NCI-H345 treated with DMSO at 0.1 percent for 48 hours (cell line): ENCODE data around the gene MRPL21.
A peak's percentile ranks its signal among the peaks of the same experiment; 100 is the strongest.
"Not testable (repeated sequence)": the region's sequence is repeated elsewhere in the genome, so short reads cannot be mapped to it uniquely, and the experiment has no call there.

Source experiments
- DNase-seq: peaks from one replicate; lab custom pipeline; 2025; ENCODE audit not compliant: unreplicated experiment; lab: John Stamatoyannopoulos, UW

The MRPL21 gene

DNA sequence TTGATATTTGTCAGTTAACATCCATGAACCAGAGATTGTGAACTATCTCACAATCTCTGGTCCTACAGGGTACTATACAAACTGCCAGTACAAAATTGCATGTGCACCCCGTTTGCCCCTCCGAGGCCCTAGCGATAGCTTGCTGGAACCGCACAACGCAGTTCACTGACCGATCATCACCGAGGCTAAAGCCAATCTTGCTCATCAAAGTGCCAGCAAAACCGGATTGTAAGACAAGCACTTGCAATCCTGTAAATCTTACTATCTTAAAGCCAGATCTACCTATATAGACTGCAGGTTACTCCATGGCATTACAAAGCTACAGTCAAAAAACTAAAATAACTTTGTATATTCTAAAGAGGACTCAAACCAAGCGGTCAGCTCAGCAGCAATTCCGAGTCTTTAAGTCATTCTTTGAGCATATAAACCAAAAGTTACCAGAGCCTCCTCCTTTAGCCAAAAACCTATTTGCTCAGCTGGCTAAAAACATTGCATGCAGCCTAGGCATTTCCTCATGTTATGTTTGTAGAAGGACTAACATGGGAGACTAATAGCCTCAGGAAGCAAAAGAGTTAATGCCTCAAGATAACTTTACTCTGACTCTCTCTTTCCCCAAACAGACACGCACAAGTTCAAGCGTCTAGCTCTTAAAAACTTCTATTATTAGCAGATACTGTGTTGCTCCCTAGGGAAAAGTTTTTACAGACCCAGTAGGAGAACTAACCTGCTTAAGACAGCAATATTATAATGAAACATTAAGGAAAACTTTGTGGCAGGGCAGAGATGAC is 31.2 kb downstream of the MRPL21 start:
- no peak for DNase-seq

DNA sequence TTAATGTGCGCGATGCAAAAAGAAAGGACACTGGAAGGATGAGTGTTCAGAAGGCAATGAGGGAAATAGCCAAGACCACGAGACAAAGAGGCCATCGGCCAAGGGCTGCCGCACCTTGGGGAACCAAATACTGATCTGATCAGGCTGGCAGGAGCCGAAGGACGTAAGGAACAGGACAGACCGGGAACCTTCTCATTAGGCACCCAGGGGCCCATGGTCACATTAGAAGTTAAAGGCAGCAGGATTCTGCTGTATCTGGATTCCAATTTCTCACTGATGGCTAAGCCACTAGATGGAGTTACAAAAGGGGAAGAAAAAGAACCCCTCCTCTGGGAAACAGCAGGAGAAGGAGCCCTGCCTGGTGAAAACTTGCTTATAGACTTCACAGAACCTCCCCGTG is 33.2 kb downstream of the MRPL21 start:
- no peak for DNase-seq

DNA sequence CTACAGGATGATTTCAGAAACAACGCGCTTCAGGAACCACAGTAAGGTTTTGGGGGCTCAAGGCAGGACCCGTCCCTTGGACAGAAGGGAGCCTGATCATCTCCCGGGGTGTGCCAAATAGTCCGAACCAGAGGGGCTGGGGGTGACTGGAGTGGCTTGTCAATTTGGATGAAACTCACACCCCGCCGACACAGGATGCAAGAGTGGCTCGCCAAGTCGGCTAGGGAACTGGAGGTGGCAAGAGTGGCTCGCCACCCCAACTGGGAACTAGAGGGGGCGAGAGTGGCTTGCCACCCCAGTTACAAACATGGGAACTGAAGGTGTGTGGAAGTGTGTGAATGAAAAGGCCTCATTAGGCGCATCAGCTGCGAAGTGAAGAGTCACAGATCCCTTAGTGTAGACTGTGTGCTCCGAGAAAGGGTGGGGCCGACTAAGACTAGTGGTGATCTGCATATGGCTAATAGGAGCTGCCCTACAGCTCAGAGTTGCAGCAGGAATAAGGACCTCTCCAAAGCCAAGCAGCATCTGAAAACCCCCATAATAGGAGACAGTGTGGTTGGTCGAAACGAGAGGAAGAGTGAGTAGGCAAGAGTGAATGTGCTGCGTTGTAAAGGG is 35.3 kb downstream of the MRPL21 start:
- DNase-seq = no peak

DNA sequence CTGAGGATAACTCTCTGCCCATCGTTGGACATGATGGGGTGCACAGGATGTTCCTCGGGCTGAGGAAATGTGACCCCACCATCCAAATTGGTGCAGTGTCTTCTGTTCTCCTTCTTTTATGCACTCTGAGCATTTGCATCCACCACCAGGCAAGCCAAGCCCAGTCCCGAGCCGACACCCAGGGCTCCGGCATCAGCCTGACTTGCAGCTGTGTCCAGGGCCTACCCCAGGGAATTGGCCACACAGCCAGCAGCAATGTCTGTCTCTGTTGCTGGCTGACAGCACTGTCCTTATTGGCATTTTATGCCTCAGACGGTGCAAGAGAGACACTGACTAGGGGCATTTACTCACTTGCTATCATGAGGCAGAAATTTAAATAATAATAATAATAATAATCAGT is 36.6 kb downstream of the MRPL21 start:
- DNase-seq = no peak

DNA sequence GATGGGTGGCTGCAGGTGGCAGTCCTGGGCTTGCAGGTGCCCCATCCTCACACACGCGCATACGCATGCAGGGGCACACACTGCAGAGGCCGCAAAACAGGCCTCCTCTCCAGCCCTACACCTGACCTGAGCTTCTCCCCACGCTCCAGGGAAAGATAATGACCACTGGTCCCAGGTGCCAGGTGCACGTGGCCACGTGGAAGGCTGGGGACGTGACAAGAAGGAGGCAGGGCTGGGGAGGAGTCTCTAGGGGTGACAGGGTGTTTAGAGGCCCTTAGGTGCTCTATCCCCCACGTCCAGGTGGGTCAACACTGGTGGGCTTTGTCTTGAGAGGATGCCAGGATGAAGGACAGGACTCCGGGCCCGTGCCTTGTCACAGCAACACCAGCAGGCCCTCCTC is 38.4 kb downstream of the MRPL21 start:
- no peak for DNase-seq

DNA sequence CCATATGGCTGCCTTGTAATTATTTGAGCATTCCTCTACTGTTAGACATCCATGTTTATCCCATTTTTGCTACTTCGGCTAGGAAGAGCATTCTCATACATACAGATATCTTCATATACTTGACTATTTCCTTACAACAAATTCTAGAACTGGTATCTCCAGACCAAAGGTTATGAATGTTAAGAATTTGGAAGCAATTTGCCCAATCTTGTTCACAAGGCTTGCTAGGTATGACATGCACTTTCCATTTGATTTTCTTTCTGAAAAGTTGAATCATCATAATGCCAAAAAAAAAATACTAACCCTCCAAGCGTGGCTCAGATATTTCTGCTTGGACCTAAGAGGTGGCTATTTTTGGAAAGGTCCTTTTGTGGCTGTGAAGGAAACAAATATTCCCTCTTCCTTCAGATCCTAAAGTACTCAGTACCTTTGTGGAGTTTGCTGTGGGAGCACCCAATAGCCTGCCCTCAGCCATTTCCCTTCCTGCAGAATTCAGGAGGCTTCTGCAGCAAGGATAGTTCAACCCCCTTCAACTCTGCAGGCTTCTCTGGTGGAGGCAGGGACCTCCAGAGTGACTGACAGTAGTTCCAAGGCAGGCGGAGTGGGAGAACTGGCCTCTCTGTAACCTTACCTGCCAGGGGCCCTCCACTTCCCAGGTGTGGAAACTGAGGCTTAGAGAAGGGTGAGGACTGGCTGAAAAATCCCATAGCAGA is 39.9 kb downstream of the MRPL21 start:
- DNase-seq = no peak

DNA sequence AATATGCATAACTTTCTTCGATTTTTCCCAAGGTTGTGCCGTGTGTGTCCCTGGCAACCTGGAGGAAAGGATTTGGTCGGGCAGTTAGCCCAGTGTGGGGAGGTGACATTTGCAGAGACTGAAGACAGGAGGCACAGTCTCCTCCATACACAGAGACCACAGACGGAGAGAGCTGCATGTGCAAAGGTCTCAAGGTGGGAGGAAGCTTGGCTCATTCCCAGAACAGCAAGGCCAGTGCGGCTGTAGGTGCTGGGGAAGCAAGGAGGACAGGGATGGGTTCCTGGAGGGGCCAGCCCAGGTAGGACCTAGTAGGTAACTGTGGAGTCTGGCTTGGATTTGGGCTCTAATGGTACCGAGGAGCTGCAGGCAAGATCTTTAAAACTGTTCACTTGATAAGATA is 41.2 kb downstream of the MRPL21 start:
- DNase-seq = no peak

DNA sequence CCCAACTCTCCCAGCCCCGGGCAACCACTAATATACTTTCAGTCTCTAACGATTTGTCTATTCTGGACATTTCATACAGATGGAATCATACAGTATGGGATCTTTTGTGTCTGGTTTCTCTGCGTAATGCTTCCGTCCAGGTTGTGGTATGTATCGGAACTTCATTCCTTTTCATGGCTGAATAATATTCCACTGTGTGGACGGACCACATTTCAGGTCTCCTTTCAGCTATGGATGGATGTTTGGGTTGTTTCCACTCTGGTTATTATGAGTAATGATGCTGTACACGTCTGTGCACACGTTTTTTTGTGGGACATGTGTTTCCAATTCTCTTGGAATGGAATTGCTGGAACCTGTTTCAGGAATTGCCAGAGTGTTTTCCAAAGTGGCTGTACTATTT is 44.5 kb downstream of the MRPL21 start:
- no peak for DNase-seq

DNA sequence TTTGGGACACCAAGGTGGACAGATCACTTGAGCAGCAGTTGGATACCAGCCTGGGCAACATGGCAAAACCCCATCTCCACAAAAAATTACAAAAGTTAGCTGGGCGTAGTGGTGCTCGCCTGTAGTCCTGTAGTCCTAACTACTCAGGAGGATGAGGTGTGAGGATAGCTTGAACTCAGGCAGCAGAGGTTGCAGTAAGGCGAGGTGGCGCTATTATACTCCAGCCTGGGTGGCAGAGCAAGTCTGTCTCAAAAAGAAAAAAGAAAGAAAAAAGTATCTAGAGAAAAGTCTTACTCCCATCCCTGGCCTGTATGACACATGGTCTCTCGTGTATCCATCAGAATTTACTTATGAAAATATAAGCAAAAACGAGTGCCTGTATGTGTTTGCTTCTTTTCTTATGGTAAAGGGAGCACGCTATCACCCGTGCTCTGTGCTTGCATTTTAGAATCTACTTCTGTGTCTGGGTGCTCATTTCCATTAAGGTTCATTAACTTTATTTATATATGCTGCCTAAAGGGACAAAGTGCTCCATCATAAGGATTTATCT is 46.5 kb downstream of the MRPL21 start:
- no peak for DNase-seq

DNA sequence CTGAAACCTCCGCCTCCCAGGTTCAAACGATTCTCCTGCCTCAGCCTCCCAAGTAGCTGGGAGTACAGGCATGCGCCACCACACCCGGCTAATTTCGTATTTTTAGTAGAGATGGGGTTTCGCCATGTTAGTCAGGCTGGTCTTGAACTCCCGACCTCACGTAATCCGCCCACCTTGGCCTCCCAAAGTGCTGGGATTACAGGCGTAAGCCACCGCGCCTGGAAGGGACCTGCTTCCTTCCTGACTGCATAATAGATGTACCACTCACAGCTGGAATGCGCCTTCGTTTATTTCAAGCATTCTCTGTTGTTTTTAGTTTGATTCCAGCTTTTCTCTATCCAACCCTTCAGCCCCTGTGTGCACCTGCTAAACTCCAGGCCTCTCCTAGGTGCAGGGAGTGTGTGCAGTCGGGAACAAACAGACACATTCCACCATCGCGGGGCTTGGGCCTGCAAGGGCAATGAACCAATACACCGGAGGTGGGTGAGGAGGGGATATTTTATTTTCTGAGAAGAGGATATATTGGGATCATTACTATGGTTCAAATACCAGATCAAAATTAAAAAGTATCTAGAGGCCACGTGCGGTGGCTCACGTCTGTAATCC is 47.1 kb downstream of the MRPL21 start:
- not testable (repeated sequence) for DNase-seq

DNA sequence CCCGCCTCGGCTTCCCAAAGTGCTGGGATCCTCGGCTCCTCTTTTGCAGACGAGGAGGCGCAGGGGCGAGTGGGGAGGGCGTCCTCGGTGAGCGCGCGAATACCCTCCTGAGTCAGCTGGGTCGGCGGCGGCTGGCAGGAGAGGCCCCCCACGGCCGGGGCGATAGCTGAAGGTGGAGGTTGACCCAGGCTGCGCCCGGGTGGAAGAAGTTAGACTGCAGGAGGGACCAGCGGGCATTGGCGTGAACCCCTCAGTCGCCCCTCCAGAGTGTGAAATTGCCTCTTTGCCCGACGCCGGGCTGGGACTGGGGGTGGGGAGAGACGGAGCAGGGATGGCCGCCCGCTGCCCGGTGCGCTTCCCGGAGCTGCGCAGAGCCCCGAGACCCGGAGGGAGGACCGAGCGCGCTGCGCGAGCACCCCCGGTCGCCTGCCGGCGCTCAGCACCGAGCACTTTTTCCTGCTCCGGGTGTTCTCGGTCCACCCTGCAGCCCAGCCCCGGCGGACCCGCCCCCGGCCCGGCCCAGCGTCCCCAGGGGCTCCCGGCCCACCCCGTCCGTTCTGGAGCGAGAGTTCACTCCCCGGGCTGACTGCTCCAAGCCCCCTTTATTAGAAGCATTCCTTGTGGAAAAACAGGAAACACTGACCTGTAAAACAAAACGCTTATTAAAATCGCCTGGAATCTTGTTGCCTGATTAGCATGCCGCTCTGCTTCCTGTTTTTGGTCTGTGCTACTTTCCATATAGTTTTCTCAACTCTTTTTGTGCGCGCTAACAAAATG is 48.2 kb downstream of the MRPL21 start:
- DNase-seq = no peak

DNA sequence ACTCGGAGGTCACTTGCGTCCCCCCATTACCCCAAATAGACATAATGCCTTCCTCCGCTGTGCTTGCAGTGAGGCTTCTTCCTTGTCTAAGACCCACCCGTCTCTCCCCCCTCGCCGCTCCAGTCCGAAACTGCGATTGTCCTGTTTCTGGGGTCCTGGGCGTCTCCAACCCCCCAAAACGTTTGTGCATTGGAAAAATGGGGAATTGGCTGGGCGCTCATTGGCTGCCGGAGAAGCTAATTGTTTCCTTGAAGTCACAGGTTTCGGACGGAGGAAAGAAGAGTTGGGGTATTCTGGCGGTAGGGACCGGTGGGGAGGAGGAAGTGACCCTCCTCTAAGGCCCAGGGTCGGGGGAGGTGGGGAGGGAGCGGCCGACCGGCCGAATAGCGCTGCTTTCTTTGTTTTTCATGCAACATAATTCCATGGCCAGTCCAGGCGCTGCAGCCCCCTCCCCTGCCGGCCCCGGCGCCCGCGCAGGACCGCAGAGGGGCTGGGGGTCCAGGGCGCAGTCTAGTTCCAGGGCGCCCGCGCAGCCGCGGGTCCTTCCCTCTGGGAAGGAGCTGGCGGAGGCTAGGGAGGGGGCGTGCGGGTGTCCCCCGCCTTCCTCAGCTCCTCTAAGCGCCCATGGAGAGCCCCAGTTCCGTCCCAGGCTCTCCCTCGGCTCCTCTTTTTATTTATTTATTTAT is 49.2 kb downstream of the MRPL21 start:
- DNase-seq = no peak

DNA sequence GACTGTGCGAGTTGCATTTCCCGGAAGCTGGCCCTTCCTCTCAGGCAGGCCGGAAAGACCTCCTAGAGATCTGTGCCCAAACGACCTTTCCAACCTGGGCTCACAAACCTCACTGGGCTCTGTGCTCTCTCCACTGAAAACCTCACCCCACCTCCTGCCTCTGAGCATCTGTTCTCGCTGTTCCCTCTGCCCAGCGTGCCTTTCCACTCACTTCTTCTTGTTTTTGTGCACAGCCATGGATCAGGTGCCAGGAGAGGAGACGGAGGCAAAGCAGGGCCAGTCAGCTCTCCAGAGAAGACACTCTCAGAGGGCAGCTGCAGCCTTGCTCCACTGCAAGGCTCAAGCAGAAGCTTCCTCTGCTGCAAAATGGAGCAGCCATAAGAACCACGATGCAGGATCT is 51.0 kb downstream of the MRPL21 start:
- DNase-seq = no peak

DNA sequence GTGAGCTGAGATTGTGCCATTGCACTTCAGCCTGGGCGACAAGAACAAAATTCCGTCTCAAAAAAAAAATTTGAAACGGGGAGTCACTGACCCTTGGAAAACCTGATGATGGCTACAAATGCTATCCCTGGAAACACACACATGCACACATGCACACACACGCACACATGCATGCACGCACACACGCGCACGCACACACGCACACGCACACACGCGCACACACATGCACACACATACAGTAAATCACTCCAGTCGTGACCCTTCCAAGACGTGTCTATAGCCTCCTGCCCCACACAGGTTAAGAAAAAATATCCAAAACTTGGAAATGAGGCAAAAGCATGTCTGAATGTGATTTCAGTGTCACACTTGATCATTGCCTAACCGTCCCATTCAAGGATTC is 55.2 kb downstream of the MRPL21 start:
- no peak for DNase-seq

DNA sequence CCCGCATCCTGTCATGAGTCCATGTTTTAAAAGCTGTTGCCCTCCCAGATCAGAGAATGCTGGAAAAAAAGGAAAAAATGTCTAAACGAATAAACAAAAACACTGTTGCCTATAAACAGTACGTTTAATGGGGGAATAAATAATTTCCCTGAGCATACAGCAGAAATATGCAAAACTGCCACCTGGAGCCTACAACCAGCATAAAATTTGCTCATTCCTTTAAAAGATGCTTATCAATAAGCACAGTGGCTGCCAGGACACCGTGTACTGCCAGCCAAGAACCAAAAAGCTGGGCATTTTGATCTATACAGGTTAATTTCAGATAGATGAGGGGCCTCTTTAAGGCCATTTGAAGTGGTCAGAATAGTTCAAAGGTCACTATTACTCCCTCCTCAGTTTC is 56.2 kb downstream of the MRPL21 start:
- DNase-seq = no peak

DNA sequence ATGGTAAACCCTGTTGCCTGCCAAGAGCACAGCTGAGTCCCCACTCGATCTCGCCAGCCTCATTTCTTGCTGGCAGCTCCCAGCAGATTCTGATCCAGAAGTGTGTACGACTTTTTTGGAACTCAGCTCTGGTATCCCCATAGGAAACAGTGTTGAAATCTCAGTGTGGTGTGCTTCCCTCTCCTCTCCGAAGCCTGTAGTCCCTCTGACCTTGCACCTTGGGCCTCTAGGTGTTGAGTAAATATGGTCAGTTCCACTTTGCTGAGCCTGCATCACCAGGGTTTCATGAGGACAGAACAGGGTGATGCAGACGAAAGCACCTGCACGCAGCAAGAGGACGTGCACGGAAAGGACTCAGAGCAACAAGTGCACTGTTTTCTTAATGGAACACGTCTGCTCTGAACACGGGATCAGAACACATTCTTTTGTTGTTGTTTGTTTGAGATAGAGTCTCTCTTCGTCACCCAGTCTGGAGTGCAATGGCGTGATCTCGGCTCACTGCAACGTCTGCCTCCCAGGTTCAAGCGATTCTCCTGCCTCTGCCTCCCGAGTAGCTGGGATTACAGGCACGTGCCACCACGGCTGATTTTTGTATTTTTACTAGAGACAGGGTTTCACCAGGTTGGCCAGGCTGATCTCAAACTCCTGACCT is 58.2 kb downstream of the MRPL21 start:
- no peak for DNase-seq

DNA sequence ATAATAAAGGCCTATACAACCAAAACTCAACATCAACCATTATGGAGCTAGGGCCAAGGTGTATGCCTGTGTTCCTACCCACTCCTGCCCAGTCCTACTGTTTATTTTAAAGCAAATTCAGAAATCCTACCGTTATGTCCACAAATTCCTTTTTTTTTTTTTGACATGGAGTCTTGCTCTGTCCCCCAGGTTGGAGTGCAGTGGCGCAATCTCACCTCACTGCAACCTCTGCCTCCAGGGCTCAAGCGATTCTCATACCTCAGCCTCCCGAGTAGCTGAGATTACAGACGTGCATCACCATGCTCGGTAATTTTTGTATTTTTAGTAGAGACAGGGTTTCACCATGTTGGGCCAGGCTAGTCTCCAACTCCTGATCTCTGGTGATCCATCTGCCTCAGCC is 58.8 kb downstream of the MRPL21 start:
- no peak for DNase-seq

DNA sequence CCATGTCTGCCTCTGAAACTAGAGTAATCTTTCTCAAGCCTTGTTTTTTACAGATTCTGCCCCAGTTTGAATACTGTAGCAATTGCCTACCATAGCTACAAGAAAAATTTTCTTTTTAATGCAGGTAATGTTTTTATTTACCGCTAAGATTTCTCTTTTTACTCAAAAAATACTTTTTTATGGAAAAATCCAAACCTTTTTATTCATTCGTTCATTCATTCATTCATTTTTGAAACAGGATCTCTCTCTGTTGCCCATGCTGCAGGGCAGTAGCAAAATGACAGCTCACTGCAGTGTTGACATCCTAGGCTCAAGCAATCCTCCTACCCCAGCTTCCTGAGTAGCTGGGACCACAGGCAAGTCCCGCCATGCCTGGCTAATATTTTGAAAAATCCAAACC is 59.3 kb downstream of the MRPL21 start:
- no peak for DNase-seq

DNA sequence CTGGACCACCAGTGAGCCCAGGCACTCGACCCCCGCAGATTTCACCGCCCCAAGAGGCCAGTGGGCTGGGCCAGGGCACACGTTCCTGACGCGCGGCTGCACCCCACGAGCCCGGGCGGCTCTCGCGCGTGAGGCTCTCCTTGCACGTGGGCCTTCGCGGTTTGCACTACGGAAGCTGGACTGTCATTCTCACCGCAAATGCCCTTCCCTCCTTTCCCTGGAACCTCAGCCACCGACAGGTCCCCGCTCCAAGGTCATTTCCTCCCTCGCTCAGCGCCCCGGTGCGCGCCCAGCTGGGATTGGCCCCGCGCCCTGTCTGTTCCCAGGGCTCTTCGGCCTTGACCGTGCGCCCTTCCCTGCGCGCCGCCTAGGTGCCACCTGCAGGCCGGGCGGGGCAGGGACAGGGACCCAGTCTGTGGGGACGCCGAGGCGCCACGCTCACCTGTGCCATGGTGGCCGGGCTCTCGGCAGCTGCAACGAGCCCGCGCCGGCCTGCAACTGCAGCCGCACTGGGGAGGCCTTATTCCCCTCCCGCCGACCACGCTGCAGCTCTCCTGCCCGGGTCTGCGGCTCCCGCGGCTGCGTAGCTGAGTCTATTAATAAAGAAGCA is 59.8 kb downstream of the MRPL21 start:
- DNase-seq = peak; percentile 64
